ENCODE results near the gene TTC7B.

- TF ChIP-seq EZH2 (IDR thresholded peaks at IDR 0.05; ENCODE audit: borderline replicate concordance, control insufficient read depth, low read depth, low read length) (no peak), TARDBP (IDR thresholded peaks at IDR 0.05; ENCODE audit: borderline replicate concordance) (no peak), CTCF (IDR thresholded peaks at IDR 0.05 in 2 of 3, conservative IDR thresholded peaks at IDR 0.05 in 1 of 3; ENCODE audit: control insufficient read depth in 2 of 3, extremely low read depth in 1 of 3, insufficient read depth in 1 of 3, low read depth in 3 of 3, low read length in 3 of 3) (no peak), POLR2A (IDR thresholded peaks at IDR 0.05; ENCODE audit: low read depth, low read length) (no peak), CHD2 (IDR thresholded peaks at IDR 0.05; ENCODE audit: borderline replicate concordance, low read depth, low read length) (no peak), SMC3 (IDR thresholded peaks at IDR 0.05; ENCODE audit: borderline replicate concordance, low read length) (no peak), CHD1 (IDR thresholded peaks at IDR 0.05; ENCODE audit: low read depth, low read length) (no peak), BHLHE40 (IDR thresholded peaks at IDR 0.05; ENCODE audit: borderline replicate concordance in 1 of 2, low read depth in 2 of 2, low read length in 1 of 2) (no peak), EP300 (IDR thresholded peaks at IDR 0.05; ENCODE audit: borderline replicate concordance in 1 of 2, control insufficient read depth in 1 of 2, low read depth in 2 of 2, low read length in 2 of 2) (no peak), TCF12 (IDR thresholded peaks at IDR 0.05; ENCODE audit: low read depth, low read length) (no peak), RFX5 (IDR thresholded peaks at IDR 0.05; ENCODE audit: low read depth, low read length) (no peak), USF2 (IDR thresholded peaks at IDR 0.05; ENCODE audit: borderline replicate concordance, low read depth, low read length) (no peak), SMARCA5 (IDR thresholded peaks at IDR 0.05) (no peak), ZBTB33 (IDR thresholded peaks at IDR 0.05) (no peak)
Observed at GRCh38 chr14:90616313-90616712, 199.9 kb downstream of the TTC7B start.
